NAMALWA (cell line): Measurements from ENCODE around the gene MAML2.

ENCODE experiments used
- DNase-seq: peaks from one replicate; pipeline ENCODE4 v3.0.0-alpha.2; 2015; ENCODE audit warnings: low spot score

The MAML2 gene

DNA sequence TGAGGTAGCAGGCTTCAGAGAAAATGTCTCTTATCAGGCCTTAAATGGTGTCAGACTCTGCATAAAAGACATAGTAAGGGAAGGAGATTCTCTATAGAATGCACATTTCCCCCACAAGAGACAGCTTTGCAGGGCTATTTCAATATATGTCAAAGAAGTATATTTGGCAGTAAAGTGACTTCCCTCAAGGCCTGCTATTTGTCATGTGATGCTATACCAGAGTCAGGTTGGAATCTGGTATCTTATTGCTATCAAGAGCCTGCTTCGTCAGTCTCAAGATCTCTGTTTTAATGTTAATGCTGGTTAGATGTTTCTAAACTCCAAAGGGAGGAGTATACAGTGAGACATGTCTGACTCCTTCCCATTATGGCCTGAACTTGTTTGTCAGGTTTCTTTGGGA is 378.7 kb downstream of the MAML2 start:
- DNase-seq = no peak

DNA sequence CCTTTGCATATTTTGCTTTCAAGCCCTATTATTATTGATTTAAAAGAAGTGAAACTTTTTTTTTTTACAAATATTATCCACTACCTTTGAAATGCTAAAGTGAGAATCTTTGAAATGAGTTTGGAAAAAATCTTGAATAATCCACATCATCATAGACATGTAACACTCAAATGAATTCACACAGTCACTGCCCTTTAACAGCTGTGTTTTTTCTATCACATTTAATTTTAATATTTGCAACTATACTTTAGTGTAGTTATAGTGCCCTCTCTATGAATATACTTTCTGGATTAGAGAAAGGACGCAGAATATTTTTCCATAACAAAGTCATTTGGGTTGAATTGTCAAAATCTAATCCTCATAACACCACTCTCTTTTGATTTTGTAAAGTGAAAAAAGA is 381.2 kb downstream of the MAML2 start:
- DNase-seq = no peak

- DNase-seq = no peak
These were observed 392.1 kb downstream of the MAML2 start for GRCh38 chr11:95950905-95951304.

DNA sequence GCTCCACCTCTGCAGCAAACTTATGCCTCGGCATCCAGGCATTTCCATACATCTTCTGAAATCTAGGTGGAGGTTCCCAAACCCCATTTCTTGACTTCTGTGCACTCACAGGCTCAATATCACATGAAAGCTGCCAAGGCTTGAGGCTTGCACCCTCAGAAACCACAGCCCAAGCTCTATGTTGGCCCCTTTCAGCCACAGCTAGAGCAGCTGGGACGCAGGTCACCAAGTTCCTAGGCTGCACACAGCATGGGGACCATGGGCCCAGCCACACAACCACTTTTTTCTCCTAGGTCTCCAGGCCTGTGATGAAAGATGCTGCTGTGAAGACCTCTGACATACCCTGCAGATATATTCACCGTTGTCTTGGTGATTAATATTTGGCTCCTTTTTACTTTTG is 394.4 kb downstream of the MAML2 start:
- DNase-seq = no peak

GRCh38 chr11:95944623-95945022 is 398.4 kb downstream of the MAML2 start:
- no peak for DNase-seq

GRCh38 chr11:95943546-95943945 is 399.4 kb downstream of the MAML2 start:
- DNase-seq = no peak

GRCh38 chr11:95939091-95939490 is 403.9 kb downstream of the MAML2 start:
- no peak for DNase-seq

GRCh38 chr11:95937358-95937757 is 405.6 kb downstream of the MAML2 start:
- no peak for DNase-seq

- no peak for DNase-seq
These were observed 409.4 kb downstream of the MAML2 start for GRCh38 chr11:95933594-95933993.

GRCh38 chr11:95931916-95932315 is 411.1 kb downstream of the MAML2 start:
- DNase-seq = no peak

GRCh38 chr11:95930948-95931347 is 412.0 kb downstream of the MAML2 start:
- no peak for DNase-seq

DNA sequence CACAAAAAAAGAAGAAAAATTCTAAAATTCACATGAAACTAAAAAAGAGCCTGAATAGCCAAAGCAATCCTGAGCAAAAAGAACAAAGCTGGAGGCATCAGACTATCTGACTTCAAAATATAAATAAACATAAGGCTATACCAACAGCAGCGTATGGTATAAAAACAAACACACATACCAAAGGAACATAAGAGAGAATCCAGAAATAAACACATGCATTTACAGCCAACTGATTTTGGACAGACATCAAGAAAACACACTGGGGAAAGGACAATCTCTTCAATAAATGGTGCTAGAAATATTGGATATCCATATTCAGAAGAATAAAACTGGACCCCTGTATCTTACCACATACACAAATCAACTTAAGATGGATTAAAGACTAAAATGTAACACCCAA is 416.3 kb downstream of the MAML2 start:
- no peak for DNase-seq
